ENCODE data around the gene CD2AP. TPM values are rescaled to one million over a fixed set of nuclear protein-coding genes. Genes with fewer than 3 reads are reported as not detected.

CD2AP gene
- total RNA-seq, 1 donor from 2014 or later = 29.5 TPM

DNA sequence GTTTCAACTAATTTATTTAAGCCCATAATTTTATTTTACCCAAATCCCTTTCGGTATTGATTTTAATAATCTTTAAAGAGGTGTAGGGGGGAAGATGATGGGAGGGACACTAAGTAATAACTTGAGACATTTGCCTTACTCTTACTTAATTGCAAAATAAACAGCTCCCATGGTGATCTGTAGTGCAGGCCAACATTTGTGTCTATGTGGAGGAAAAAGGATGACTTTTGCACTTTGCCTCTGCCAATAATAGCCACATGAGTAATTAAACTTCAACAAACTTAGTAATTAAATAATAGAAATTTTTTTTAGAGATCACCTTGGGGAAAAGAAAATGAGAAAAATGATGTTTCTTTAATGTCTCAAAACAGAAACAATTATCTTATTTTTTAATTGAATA lies 29.9 kb upstream of the CD2AP start:
- TF ChIP-seq, protein P1, sequence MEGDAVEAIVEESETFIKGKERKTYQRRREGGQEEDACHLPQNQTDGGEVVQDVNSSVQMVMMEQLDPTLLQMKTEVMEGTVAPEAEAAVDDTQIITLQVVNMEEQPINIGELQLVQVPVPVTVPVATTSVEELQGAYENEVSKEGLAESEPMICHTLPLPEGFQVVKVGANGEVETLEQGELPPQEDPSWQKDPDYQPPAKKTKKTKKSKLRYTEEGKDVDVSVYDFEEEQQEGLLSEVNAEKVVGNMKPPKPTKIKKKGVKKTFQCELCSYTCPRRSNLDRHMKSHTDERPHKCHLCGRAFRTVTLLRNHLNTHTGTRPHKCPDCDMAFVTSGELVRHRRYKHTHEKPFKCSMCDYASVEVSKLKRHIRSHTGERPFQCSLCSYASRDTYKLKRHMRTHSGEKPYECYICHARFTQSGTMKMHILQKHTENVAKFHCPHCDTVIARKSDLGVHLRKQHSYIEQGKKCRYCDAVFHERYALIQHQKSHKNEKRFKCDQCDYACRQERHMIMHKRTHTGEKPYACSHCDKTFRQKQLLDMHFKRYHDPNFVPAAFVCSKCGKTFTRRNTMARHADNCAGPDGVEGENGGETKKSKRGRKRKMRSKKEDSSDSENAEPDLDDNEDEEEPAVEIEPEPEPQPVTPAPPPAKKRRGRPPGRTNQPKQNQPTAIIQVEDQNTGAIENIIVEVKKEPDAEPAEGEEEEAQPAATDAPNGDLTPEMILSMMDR (conservative IDR thresholded peaks at IDR 0.05) = no peak
- no peaks in the 10 kb centered on the region for H3K36me3 Mint-ChIP-seq
- H3K4me1 Mint-ChIP-seq (ENCODE audit: unreplicated experiment) = peaks cover 14% of the 10 kb centered on the region
- no peaks in the 10 kb centered on the region for H3K9me3 Mint-ChIP-seq
- no peak overlapping the region for H3K4me3 Mint-ChIP-seq
- DNase-seq (ENCODE audit: extremely low spot score, unreplicated experiment) = no peak
- H3K27me3 Mint-ChIP-seq = no peaks in the 10 kb centered on the region
- no peak overlapping the region for H3K27ac Mint-ChIP-seq

DNA sequence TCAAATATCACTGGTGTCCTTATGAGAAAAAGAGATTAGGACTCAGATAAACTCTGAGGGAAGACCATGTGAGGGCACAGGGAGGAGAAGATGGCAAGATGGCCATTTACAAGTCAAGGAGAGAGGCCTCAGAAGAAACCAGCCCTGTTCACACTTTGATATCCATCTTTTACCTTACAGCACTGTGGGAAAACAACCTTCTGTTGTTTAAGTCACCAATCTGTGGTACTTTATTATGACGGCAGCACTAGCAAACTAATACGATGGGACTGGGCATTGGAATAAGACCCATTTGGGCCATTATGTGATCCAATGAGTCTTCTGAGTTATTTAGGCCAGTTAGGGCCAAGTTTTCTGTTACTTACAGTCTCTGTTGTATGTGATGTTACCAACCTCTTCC lies 26.4 kb upstream of the CD2AP start:
- TF ChIP-seq, protein P1 (conservative IDR thresholded peaks at IDR 0.05) = no peak
- no peaks in the 10 kb centered on the region for H3K27me3 Mint-ChIP-seq
- H3K4me3 Mint-ChIP-seq = no peak overlapping the region
- H3K4me1 Mint-ChIP-seq (ENCODE audit: unreplicated experiment) = peaks cover 14% of the 10 kb centered on the region
- H3K27ac Mint-ChIP-seq = no peak overlapping the region
- H3K9me3 Mint-ChIP-seq = no peaks in the 10 kb centered on the region
- DNase-seq (ENCODE audit: extremely low spot score, unreplicated experiment) = no peak
- H3K36me3 Mint-ChIP-seq = no peaks in the 10 kb centered on the region

DNA sequence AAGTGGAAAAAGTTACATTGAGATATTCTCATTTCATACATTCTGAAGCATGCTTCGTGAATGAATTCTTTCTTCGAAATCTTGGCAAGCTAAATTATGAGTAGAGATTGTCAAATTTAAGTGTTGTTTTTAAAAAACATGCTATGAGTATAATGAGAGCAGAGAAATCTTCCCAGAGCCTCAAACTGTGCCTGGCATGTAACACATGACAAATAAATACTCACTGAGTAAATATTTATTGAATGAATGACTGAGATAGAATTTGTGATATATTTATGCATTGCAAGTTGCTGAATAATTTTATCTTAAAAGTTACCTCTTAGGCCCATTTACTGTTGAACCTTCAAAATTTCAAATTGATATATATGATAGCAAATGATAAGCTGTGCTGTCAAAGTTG lies 24.7 kb upstream of the CD2AP start:
- Mint-ChIP-seq H3K9me3 (no peaks in the 10 kb centered on the region), H3K4me1 (ENCODE audit: unreplicated experiment) (no peaks in the 10 kb centered on the region), H3K36me3 (no peaks in the 10 kb centered on the region), H3K27ac (no peak overlapping the region), H3K27me3 (no peaks in the 10 kb centered on the region), H3K4me3 (no peak overlapping the region)
- TF ChIP-seq, protein P1 (conservative IDR thresholded peaks at IDR 0.05) = no peak
- no peak for DNase-seq (ENCODE audit: extremely low spot score, unreplicated experiment)

DNA sequence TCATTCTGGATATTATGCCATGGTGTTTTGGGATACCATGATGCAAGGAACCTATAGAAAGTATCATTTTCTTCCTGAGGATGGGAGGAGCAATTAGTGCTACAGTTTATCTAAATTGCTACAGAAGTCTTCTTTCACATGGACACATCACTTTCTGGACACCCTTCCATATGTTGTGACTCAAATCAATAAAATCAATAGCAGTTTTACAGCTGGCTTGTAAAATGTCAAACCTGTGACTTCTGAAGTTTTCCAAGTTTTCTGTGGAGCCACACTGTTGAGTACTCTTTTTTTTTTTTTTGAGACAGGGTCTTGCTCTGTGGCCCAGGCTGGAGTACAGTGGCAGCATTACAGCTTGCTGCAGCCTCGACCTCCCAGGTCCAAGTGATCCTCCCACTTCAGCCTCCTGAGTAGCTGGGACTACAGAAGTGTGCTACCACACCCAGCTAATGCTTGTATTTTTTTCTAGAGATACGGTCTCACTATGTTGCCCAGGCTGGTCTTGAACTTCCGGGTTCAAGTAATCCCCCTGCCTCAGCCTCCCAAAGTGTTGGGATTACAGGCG lies 24.1 kb upstream of the CD2AP start:
- Mint-ChIP-seq H3K36me3 (no peaks in the 10 kb centered on the region), H3K27ac (no peak overlapping the region), H3K9me3 (no peaks in the 10 kb centered on the region), H3K4me1 (ENCODE audit: unreplicated experiment) (no peaks in the 10 kb centered on the region), H3K27me3 (no peaks in the 10 kb centered on the region), H3K4me3 (no peak overlapping the region)
- DNase-seq (ENCODE audit: extremely low spot score, unreplicated experiment) = no peak
- TF ChIP-seq, protein P1 (conservative IDR thresholded peaks at IDR 0.05) = no peak

DNA sequence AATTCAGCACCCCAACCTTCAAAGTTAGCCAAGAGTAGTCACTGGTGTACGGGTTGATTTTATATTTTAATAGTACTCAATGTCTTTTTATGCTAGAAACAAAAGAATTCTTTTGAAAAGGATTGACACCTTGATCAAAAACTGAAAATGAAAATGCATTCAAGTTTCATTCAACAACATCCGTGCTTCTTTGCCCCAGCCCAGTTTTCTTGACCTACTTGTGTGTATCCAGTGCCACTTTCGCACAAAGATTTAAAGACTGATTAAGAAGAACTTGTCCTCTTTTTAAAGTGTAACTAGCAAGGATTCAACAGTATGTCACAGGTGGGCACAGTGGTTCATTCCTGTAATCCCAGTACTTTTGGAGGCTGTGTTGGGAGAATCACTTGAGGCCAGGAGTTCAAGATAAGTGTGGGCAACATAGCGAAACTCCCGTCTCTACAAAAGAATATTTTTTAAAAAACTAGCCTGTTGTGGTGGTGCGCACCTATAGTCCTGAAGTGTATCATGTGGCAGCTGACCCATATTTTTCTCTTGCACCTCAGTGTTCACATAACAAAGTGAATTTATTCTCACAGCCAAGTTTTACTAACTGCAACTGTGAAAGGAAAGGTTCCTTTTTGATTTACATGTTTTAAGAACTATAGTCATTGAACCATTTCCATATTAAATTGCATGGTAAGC lies 22.7 kb upstream of the CD2AP start:
- Mint-ChIP-seq H3K36me3 (no peaks in the 10 kb centered on the region), H3K27me3 (no peaks in the 10 kb centered on the region), H3K27ac (no peak overlapping the region), H3K4me3 (no peak overlapping the region), H3K9me3 (no peaks in the 10 kb centered on the region), H3K4me1 (ENCODE audit: unreplicated experiment) (peaks cover 2% of the 10 kb centered on the region)
- TF ChIP-seq, protein P1 (conservative IDR thresholded peaks at IDR 0.05) = no peak
- DNase-seq (ENCODE audit: extremely low spot score, unreplicated experiment) = no peak
